HT-29 (cell line): ENCODE results near the gene POLR2A. TPM values are rescaled to one million over a fixed set of nuclear protein-coding genes. Genes with fewer than 3 reads are reported as not detected.

Experiments
- DNase-seq: peaks from one replicate; pipeline ENCODE4 v3.0.0-alpha.2; 2015; ENCODE audit warnings: low spot score
- total RNA-seq: library from RNA; depleted of rRNA; stranded (reverse); fragments of >200 nt; shearing (Covaris generic); gene quantifications from 2 replicates; pipeline ENCODE4 v1.2.3, GENCODE V29; 2014

Gene POLR2A
- total RNA-seq, 1 experiment from 2014 or later, result 58.6 TPM

DNA sequence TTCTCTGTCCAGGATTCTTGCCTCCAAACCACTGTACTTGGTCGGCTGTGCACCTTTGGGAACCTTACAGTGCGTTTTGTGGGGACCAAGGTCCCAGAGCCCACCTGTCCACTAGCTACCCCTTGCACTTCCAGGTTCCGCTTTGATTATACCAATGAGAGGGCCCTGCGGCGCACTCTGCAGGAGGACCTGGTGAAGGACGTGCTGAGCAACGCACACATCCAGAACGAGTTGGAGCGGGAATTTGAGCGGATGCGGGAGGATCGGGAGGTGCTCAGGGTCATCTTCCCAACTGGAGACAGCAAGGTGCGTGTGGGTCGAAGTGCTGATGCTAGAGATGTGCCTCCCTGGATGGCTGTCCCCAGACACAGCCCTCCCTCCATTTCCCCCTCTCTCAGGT, 18.8 kb downstream of the POLR2A start:
- DNase-seq, result no peak

DNA sequence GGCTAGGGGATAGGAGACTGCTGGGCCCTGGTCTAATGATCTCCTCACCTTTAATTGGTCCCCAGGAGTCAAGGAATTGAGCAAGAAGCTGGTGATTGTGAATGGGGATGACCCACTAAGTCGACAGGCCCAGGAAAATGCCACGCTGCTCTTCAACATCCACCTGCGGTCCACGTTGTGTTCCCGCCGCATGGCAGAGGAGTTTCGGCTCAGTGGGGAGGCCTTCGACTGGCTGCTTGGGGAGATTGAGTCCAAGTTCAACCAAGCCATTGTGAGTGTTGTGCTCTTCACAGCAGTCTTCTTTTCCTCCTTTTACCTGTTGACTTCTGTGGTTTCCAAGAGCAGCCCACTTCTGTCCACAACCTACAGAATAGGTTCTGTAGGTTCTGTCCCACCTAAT, 19.4 kb downstream of the POLR2A start:
- DNase-seq, result no peak

DNA sequence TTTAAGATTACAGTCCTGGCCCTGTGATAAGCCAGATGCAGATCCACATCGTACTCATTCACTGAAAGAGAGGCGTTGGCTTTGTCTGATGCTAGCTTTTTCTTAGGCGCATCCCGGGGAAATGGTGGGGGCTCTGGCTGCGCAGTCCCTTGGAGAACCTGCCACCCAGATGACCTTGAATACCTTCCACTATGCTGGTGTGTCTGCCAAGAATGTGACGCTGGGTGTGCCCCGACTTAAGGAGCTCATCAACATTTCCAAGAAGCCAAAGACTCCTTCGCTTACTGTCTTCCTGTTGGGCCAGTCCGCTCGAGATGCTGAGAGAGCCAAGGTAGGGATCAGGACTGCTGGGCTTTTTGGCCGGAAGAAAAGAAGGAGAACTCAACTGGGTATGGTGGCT, 24.0 kb downstream of the POLR2A start:
- no peak for DNase-seq

DNA sequence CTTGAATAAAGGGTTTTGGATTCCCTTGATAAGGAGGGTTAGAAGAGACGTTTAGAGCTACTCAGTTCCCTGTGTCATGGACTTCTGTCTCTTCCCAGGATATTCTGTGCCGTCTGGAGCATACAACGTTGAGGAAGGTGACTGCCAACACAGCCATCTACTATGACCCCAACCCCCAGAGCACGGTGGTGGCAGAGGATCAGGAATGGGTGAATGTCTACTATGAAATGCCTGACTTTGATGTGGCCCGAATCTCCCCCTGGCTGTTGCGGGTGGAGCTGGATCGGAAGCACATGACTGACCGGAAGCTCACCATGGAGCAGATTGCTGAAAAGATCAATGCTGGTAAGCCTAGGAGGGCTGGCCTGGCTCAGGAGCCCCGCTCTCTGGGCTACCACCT, 24.7 kb downstream of the POLR2A start:
- no peak for DNase-seq

DNA sequence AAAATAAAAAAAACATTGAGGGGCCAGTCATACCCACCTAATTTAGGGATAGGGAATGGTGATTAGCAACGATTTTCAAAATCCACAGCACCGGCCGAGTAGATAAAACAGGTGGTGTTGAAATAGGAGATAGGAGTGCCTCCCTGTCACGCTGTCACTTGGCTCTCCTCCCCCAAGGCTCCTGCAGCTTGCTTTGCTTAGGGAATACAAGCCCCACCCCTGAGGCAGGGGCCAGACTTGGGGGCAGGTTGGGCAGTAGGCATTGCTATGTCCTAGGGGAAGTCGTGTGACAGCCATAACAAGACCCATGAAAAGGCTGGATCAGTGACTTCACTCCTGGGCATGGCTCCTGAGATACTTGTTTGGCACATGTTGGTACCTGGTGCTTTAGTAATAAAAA, 25.8 kb downstream of the POLR2A start:
- DNase-seq, result no peak

DNA sequence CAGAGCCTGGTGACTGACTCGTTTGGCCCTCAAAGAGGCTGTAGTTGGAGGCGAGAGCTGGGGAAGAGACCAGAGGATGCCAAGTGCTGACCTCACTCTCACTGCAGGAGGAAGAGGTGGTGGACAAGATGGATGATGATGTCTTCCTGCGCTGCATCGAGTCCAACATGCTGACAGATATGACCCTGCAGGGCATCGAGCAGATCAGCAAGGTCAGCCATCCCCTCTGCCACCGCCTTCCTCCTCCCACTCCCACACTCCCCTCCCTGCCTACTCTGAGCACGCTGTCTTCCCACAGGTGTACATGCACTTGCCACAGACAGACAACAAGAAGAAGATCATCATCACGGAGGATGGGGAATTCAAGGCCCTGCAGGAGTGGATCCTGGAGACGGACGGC, 26.9 kb downstream of the POLR2A start:
- no peak for DNase-seq

DNA sequence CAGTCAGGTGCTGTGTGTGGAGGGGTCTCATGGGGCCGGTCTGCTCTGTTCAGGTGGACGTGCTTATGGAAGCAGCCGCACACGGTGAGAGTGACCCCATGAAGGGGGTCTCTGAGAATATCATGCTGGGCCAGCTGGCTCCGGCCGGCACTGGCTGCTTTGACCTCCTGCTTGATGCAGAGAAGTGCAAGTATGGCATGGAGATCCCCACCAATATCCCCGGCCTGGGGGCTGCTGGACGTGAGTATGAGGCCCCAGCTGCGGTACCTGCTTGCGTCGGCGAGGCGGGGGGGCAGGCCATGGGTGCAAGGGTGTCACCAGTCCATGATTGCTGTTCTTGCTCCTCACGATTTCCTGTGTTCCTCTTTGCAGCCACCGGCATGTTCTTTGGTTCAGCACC, 27.9 kb downstream of the POLR2A start:
- DNase-seq, result no peak

DNA sequence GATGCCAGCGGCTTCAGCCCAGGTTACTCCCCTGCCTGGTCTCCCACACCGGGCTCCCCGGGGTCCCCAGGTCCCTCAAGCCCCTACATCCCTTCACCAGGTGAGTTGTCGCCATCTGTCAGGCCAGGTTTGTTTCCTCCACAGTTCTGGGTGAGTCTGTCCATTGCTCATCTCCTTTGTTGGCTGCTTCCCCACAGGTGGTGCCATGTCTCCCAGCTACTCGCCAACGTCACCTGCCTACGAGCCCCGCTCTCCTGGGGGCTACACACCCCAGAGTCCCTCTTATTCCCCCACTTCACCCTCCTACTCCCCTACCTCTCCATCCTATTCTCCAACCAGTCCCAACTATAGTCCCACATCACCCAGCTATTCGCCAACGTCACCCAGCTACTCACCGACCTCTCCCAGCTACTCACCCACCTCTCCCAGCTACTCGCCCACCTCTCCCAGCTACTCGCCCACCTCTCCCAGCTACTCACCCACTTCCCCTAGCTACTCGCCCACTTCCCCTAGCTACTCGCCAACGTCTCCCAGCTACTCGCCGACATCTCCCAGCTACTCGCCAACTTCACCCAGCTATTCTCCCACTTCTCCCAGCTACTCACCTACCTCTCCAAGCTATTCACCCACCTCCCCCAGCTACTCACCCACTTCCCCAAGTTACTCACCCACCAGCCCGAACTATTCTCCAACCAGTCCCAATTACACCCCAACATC, 28.8 kb downstream of the POLR2A start:
- no peak for DNase-seq

DNA sequence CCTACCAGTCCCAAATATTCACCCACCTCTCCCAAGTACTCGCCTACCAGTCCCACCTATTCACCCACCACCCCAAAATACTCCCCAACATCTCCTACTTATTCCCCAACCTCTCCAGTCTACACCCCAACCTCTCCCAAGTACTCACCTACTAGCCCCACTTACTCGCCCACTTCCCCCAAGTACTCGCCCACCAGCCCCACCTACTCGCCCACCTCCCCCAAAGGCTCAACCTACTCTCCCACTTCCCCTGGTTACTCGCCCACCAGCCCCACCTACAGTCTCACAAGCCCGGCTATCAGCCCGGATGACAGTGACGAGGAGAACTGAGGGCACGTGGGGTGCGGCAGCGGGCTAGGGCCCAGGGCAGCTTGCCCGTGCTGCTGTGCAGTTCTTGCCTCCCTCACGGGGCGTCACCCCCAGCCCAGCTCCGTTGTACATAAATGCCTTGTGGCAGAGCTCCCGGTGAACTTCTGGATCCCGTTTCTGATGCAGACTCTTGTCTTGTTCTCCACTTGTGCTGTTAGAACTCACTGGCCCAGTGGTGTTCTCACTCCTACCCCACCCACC, 29.8 kb downstream of the POLR2A start:
- DNase-seq, result no peak

DNA sequence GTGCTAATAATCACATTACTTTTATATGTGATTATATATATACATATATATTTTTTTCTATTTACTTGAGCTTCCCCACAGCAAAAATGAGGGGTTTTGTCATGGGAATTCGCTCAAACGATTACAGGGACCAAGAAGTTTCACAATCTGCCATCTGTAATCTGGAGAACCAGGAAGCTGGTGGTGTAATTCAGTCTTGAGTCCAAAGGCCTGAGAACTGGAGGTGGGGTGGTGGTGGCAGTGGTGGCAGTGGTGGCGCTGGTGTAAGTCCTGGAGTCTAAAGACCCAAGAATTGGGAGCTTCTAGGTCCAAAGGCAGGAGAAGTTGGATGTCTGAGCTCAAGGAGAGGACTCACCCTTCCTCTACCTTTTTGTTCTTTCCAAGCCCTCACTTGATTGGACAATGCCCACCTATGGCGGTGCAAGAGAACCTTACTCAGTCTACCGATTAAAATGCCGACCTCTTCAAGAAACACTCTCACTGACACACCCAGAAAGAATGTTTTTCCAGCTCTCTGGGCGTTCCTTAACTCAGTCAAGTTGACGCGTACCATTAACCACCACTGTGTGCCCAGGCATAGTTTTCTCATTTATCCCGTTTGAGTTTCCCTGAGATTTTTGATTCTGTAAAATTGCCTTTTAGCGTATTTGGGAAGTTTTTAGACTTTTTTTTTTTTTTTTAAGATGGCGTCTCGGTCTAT, 31.9 kb downstream of the POLR2A start:
- DNase-seq, result no peak

DNA sequence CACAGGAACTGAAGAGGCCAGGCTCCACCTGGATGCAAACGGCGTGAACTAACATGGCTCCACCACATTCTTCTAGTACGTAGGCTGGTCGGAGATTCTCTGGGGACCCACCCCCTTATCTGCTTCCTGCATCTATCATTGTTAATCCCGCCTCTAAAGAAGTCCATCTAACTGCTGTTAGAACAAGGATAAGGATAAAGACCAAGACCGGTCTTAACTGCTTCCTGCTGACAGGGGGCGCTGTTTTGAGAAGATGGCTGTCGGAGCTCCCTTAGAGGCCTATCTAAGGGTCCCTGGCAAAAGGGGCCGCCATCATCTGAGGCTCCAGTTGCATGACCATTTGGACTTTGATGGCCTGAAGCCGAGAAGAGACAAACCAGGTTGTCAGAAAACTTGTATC, 38.9 kb downstream of the POLR2A start:
- peak; percentile 10 for DNase-seq

DNA sequence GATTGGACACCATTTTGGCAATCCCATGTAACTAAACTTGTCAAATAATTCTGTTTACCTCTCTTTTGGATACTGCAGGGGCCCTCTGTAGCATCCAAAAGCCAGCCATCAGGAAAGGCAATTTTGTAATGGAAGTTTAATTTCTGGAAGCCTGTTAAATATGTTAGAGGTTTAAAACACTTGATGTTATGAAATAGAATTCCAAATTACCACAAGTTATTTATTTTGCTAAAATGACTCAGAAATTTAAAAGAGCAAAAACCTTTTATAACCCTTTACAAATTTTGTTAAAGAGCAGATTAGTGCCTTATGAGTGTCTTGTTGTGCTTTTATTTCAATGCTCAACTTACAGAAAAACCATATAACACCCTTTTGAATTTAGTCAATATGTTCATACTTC, 44.7 kb downstream of the POLR2A start:
- no peak for DNase-seq

DNA sequence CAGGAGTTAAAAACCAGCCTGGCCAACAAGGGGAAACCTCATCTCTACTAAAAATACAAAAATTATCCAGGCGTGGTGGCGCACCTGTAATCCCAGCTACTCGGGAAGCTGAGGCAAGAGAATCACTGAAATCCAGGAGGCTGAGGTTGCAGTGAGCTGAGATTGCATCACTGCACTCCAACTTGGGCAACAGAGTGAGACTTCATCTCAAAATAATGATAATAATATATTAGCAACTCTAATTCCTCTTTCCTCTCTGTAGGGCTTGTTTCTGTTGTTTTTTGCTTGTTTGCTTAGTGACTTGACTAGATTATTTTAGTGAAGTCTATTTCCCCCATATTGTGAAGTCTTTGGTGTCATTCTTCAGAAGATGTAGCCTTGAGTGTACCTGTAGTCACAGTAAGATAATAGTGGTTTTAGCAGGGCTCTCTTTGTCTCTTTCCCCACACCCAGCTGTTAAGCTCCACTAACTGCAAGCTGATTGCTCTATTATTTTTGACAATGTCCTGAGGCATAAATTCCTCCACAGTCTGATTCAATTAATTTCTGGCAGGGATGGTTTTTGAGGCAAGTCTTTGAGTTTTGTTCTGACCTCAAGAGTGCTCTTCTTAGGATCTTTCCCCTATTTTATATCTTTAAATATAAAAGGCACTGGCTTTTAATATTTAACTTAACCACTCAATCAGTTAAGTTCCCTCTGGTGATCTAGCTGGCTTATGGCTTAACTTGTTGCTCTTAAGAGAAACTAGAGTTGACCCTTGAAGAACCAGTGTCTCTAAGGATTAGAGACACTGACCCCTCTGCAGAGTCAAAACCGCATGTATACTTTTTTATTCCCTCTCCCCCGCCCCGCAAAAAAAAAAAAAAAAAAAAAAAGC, 46.1 kb downstream of the POLR2A start:
- DNase-seq, result no peak

DNA sequence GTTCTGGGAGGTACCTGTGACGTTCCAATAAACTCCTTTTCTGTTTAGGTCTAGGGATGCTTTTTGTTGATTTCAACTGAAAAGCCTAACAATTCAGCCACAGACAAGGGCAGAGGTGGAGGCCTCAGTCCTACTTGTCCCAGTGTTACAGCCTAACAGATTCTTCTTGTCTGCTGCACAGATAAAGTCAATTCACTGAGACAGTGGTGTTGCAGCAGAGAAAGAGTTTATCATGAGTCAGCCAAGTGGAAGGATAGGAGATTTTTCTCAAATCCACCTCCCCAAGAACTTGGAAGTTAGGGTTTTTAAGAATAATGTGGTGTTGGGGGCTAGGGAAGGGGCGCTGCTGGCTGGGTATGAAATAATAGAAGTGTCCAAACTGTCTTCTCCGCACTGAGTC, 53.9 kb downstream of the POLR2A start:
- DNase-seq, result no peak

DNA sequence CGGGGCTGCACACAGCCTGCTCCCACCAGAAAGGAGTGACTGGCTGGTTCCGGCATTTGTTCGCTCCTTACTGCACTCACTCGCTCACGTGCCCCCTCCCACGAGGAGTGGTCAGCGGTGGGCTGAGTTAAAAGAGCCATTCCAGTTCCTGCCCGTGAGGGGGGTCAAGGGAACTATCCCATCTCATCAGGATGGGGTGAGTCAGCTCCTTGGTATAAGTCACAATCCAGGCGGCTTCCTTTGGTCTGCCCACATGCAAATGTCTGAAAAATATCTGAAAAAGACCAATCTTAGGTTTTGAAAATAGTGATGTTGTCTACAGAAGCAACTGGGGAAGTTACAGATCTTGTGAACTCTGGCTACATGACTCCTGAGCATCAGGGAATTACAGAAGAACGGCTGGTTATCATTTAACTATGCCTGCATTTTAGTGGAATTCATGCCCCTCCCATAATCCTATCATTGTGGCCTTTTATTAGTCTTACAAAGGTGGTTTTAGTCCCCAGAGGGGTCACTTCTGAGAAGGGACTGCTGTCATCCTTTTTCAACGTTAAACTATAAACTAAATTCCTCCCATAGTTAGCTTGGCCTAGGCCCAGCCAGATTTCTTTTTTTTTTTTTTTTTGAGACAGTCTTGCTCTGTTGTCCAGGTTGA, 54.9 kb downstream of the POLR2A start:
- DNase-seq, result no peak

DNA sequence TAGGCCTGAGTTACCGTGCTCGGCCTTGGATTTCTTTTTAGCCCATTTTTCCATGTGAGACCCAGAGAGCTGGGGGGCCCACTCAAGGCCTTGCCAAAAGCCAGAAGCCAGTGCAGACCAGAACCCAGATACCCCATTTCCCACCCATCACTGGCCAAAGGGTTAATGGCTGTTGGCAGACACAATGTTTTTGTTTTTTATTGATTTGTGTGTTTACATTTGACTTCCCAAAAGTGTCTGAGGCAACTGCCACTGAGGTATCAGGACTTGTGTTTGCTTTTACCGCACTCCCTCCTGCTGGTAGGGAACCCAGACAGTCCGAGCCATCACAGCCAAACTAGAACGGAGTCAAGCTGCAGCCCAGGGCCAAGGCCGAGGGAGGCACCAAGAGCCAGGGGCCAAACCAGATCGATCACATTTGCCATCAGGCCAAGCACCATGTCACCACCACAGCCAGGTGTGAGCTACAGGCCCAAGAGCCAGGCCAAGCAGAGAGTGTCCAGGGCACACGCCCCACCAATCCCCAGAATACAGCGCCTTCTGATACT, 57.0 kb downstream of the POLR2A start:
- DNase-seq, result no peak

DNA sequence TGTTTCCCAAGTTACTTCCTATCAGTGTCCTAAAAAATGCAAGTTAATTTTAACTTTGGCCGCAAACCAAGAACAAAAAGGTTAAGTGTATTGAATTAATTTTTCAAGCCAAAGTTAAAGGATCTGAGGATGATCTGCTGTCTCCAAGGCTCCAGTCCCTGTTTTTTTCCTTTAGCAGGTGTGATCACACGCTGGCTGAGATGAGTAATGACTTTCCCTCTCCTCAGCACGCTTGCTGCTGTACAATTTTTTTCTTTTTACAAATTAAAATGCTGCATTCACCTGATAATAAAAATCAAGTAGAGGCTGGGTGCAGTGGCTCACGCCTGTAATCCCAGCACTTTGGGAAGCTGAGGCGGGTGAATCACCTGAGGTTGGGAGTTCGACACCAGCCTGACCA, 60.7 kb downstream of the POLR2A start:
- no peak for DNase-seq

DNA sequence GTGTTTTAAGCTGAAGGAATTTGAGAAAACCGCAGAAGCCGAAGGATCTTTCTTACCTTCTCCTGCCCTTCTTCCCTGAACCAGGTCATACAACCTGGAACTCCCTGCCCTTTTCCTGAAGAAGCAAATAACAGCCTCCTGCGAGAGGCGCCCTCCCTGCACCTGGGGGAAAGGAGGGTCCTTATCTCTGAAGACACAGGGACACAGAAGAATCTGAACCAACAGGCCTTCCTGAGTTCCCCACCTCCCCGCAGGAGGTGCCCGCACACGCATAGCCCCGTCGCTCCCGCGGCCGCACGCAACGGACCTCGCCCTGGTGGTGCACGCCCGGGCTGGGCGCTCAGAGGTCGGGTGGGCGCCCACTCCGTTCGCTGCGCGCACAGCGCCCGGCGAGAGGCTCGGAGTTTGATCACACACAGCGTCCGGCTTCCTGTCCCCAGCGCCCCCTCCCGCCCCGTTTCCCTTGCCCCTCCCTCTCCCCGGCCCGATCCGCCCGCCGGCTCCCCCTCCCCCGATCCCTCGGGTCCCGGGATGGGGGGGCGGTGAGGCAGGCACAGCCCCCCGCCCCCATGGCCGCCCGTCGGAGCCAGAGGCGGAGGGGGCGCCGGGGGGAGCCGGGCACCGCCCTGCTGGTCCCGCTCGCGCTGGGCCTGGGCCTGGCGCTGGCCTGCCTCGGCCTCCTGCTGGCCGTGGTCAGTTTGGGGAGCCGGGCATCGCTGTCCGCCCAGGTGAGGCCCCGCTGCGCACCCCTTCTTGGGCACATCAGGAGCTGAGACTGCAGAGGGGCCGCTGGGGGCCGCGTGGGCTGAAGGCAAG, 64.6 kb downstream of the POLR2A start, which contains the start of gene TNFSF12:
TSS of gene TNFSF12 (plus strand) at position 474 of the 816 bp plus-strand sequence. CDS start at position 570, 96 bp downstream.
- no peak for DNase-seq
